SU-DHL-6 (cell line): ENCODE measurements around the gene CARMIL3.

Experiments
- H2AFZ ChIP-seq: fragments of 200-600 bp; sonication (generic); 2 replicates; pipeline ENCODE4 v1.6.1; 2014; ENCODE audit warnings: low read depth, mild to moderate bottlenecking, moderate library complexity, mixed read lengths, antibody characterized with exemption, low read length; ENCODE audit not compliant: severe bottlenecking
- H3F3A ChIP-seq: fragments of 200-600 bp; shearing (Covaris generic); 2 replicates; pipeline ENCODE4 v1.6.0; 2016; ENCODE audit warnings: antibody characterized with exemption, mild to moderate bottlenecking; ENCODE audit not compliant: insufficient read depth
- H3K27ac ChIP-seq: fragments of 200-600 bp; sonication (generic); 2 replicates; pipeline ENCODE4 v1.5.1; 2016; ENCODE audit warnings: low read depth, mild to moderate bottlenecking, low read length, moderate library complexity, mixed read lengths
- H3K27me3 ChIP-seq: fragments of 200-600 bp; sonication (generic), shearing (Covaris generic); 2 replicates; pipeline ENCODE4 v1.6.0; 2014; ENCODE audit warnings: mild to moderate bottlenecking, low read length
- H3K36me3 ChIP-seq: fragments of 200-600 bp; sonication (generic); 2 replicates; pipeline ENCODE4 v1.6.1; 2014; ENCODE audit warnings: mild to moderate bottlenecking, low read length, mixed read lengths
- H3K4me2 ChIP-seq: fragments of 300-600, 200-600 bp; shearing (Covaris generic), sonication (generic); 2 replicates; pipeline ENCODE4 v1.6.0; 2014; ENCODE audit warnings: low read length, low read depth, mild to moderate bottlenecking; ENCODE audit not compliant: poor library complexity, severe bottlenecking
- H3K4me3 ChIP-seq: fragments of 200-600 bp; sonication (generic); 2 replicates; pipeline ENCODE4 v1.5.1; 2014; ENCODE audit warnings: antibody characterized with exemption, low read length, mild to moderate bottlenecking, mixed read lengths; ENCODE audit not compliant: insufficient read depth, poor library complexity, severe bottlenecking
- H3K79me2 ChIP-seq: fragments of 200-600 bp; sonication (generic); 2 replicates; pipeline ENCODE4 v1.6.1; 2014; ENCODE audit warnings: mild to moderate bottlenecking, low read length, moderate library complexity; ENCODE audit not compliant: insufficient read depth
- H3K9ac ChIP-seq: fragments of 200-600 bp; sonication (generic); 2 replicates; pipeline ENCODE4 v1.7.0; 2014; ENCODE audit warnings: mild to moderate bottlenecking, low read length
- H3K9me2 ChIP-seq: fragments of 200-600 bp; sonication (generic); replicated peaks from 2 replicates; pipeline ENCODE4 v1.6.1; 2014; ENCODE audit warnings: low read length; ENCODE audit not compliant: insufficient read depth
- H3K9me3 ChIP-seq: fragments of 200-600 bp; sonication (generic); 2 replicates; pipeline ENCODE4 v1.6.1; 2014; ENCODE audit warnings: low read length, mixed read lengths; ENCODE audit not compliant: insufficient read depth
- H4K20me1 ChIP-seq: fragments of 200-600 bp; sonication (generic); 2 replicates; pipeline ENCODE4 v1.6.1; 2014; ENCODE audit warnings: low read depth, mild to moderate bottlenecking, antibody characterized with exemption, low read length, moderate library complexity, mixed read lengths
- CTCF ChIP-seq: fragments of 200-600 bp; sonication (generic); IDR thresholded peaks from one replicate; pipeline ENCODE4 v1.5.1; 2017; ENCODE audit warnings: antibody characterized with exemption, mild to moderate bottlenecking, low read length, moderate library complexity; ENCODE audit not compliant: insufficient read depth, poor library complexity, severe bottlenecking
- EZH2phosphoT487 ChIP-seq: fragments of 200-600 bp; sonication (generic), shearing (Covaris generic); conservative IDR thresholded peaks from 2 replicates; pipeline ENCODE4 v1.6.1; 2018; ENCODE audit warnings: mild to moderate bottlenecking, antibody characterized with exemption, low read length, moderate library complexity, mixed read lengths

CARMIL3 gene

GRCh38 chr14:24074625-24075484, 23.0 kb downstream of the CARMIL3 start:
- TF ChIP-seq CTCF (no peak), EZH2phosphoT487 (no peak)
- Histone ChIP-seq H4K20me1 (no peaks in the 10 kb centered on the region), H3K4me2 (no peak overlapping the region), H3K27me3 (no peaks in the 10 kb centered on the region), H2AFZ (no peak overlapping the region), H3K27ac (no peak overlapping the region), H3K36me3 (no peaks in the 10 kb centered on the region), H3K9me2 (no peaks in the 10 kb centered on the region), H3K4me3 (no peak overlapping the region), H3K9me3 (no peaks in the 10 kb centered on the region), H3F3A (no peaks in the 10 kb centered on the region), H3K79me2 (no peaks in the 10 kb centered on the region), H3K9ac (no peak overlapping the region)

- Histone ChIP-seq H3K4me2 (no peak overlapping the region), H4K20me1 (no peaks in the 10 kb centered on the region), H3K9me3 (no peaks in the 10 kb centered on the region), H3K9me2 (no peaks in the 10 kb centered on the region), H3K36me3 (no peaks in the 10 kb centered on the region), H3K9ac (no peak overlapping the region), H3K79me2 (no peaks in the 10 kb centered on the region), H3K27me3 (no peaks in the 10 kb centered on the region), H2AFZ (no peak overlapping the region), H3K4me3 (no peak overlapping the region), H3F3A (no peaks in the 10 kb centered on the region), H3K27ac (no peak overlapping the region)
- TF ChIP-seq EZH2phosphoT487: no peak
- no peak for TF ChIP-seq CTCF
Measured at GRCh38 chr14:24075485-24076301, 23.9 kb downstream of the CARMIL3 start.

- H3K27me3 ChIP-seq: no peaks in the 10 kb centered on the region
- H3K9ac ChIP-seq: no peak overlapping the region
- no peaks in the 10 kb centered on the region for H3K36me3 ChIP-seq
- H3K4me3 ChIP-seq: no peak overlapping the region
- H3K9me2 ChIP-seq: no peaks in the 10 kb centered on the region
- no peaks in the 10 kb centered on the region for H3K9me3 ChIP-seq
- no peak overlapping the region for H3K4me2 ChIP-seq
- no peaks in the 10 kb centered on the region for H3K79me2 ChIP-seq
- H3K27ac ChIP-seq: no peak overlapping the region
- no peak for TF ChIP-seq CTCF
- no peak for TF ChIP-seq EZH2phosphoT487
- H4K20me1 ChIP-seq: no peaks in the 10 kb centered on the region
- no peak overlapping the region for H2AFZ ChIP-seq
- no peaks in the 10 kb centered on the region for H3F3A ChIP-seq
Measured at GRCh38 chr14:24076302-24076601, 24.4 kb downstream of the CARMIL3 start.
